HL-60 (cell line): ENCODE measurements around the gene SPPL2A.

Source experiments
- CTCF ChIP-seq: IDR thresholded peaks from one replicate; pipeline ENCODE4 v1.5.1; 2011; ENCODE audit warnings: low read length, control low read depth, inconsistent platforms; ENCODE audit not compliant: insufficient read depth
- GABPA ChIP-seq: IDR thresholded peaks from 2 replicates; pipeline ENCODE4 v1.6.1; 2012; ENCODE audit warnings: low read depth
- POLR2AphosphoS5 ChIP-seq: IDR thresholded peaks from 2 replicates; pipeline ENCODE4 v1.6.1; 2012; ENCODE audit warnings: low read depth
- REST ChIP-seq: IDR thresholded peaks from 2 replicates; pipeline ENCODE4 v1.6.1; 2012; ENCODE audit warnings: low read depth; ENCODE audit not compliant: insufficient replicate concordance
- SPI1 ChIP-seq: IDR thresholded peaks from 2 replicates; pipeline ENCODE4 v1.6.1; 2012; ENCODE audit warnings: low read depth, mild to moderate bottlenecking, borderline replicate concordance

DNA sequence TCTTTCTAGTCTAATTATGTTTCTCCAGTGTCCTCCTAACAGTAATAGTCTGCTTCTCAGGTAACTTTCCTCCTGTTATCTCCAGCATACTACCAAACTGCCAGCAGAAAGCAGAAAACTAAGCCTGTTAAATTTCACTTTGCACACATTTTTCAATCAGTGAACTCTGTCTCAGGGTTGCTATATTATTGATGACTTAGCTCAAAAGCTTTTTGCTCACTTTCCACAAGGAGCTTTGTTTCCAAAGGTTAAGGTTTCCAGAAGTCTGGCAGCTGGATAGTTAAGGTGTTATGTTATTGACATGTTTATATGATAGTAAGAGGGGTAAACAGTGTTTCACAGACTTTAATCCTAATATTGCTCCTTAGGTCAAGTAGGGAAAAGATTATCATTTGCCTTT lies 84.0 kb downstream of the SPPL2A start:
- TF ChIP-seq CTCF (no peak), SPI1 (no peak), GABPA (no peak), REST (no peak), POLR2AphosphoS5 (no peak)
